ENCODE measurements around the gene ACAP1. TPM values are rescaled to one million over a fixed set of nuclear protein-coding genes. Genes with fewer than 3 reads are reported as not detected.
A peak's percentile ranks its signal among the peaks of the same experiment; 100 is the strongest.

Gene ACAP1
- total and polyA plus RNA-seq, 9 of the 15 experiments (the other 6 are each of a cell fraction or from before 2014, with no cell fraction given), result 0.15 to 8.5 (median 2.4) TPM

GRCh38 chr17:7394452-7395191, 58.3 kb downstream of the ACAP1 start, which contains the start of gene PLSCR3 (continued):
- TF ChIP-seq ZNF512 (tag; IDR thresholded peaks at IDR 0.05) (no peak), ZFP1 (CRISPR knock-in tag; IDR thresholded peaks at IDR 0.05) (no peak), ZBTB11 (CRISPR knock-in tag; IDR thresholded peaks at IDR 0.05) (peak in 1 of 3 experiments; percentile 60; a peak in 1 of 6 replicates), MAFF (IDR thresholded peaks at IDR 0.05; ENCODE audit: low read length) (no peak), RBM17 (IDR thresholded peaks at IDR 0.05; ENCODE audit: borderline replicate concordance, low read depth, low read length) (no peak), ZSCAN32 (CRISPR knock-in tag; IDR thresholded peaks at IDR 0.05) (no peak), AFF4 (CRISPR knock-in tag; IDR thresholded peaks at IDR 0.05) (no peak), C11orf30 (IDR thresholded peaks at IDR 0.05; ENCODE audit: low read depth) (peak; percentile 59; the same call in 1 of the 2 replicates), MEIS2 (IDR thresholded peaks at IDR 0.05; ENCODE audit: partially characterized antibody) (no peak), CSDE1 (IDR thresholded peaks at IDR 0.05) (no peak), ATF2 (CRISPR knock-in tag; IDR thresholded peaks at IDR 0.05) (no peak)

Data from K562 (cell line).